Right cardiac atrium (tissue), 5 donors: ENCODE results near the gene CPAMD8. TPM values are rescaled to one million over a fixed set of nuclear protein-coding genes. Genes with fewer than 3 reads are reported as not detected.
"Not testable (repeated sequence)": the region's sequence is repeated elsewhere in the genome, so short reads cannot be mapped to it uniquely, and the experiment has no call there.

ENCODE experiments used
- ATAC-seq, 2 donors: fragments of 200-7000 bp; cut with Tn5 transposase; one replicate each; pipeline versions ENCODE4 v1.8.0 to v1.9.1; 2020; ENCODE audit warnings: moderate library complexity in 2 of 2, mild to moderate bottlenecking in 1 of 2
- DNase-seq, 3 donors: peaks; one replicate each; pipeline ENCODE4 v3.0.0-alpha.2; 2020
- H3K27ac ChIP-seq: one replicate; pipeline ENCODE4 v1.5.1; 2013; ENCODE audit warnings: mild to moderate bottlenecking, low read length, control low read depth, moderate library complexity
- H3K27me3 ChIP-seq: one replicate; pipeline ENCODE4 v1.6.1; 2013; ENCODE audit not compliant: control insufficient read depth, insufficient read depth
- H3K4me1 ChIP-seq: one replicate; pipeline ENCODE4 v1.6.1; 2013; ENCODE audit warnings: low read length; ENCODE audit not compliant: control insufficient read depth, insufficient read depth
- H3K4me3 ChIP-seq: one replicate; pipeline ENCODE4 v1.5.1; 2013; ENCODE audit warnings: low read length, control low read depth
- H3K9me3 ChIP-seq: one replicate; pipeline ENCODE4 v1.6.1; 2013; ENCODE audit warnings: low read length; ENCODE audit not compliant: control insufficient read depth
- WGBS: extraction: QIAGEN DNeasy Blood & Tissue Kit; methylation state at CpG from one replicate; pipeline ENCODE4 v1.1.7; 2013; 5-methylcytosine and 5-hydroxymethylcytosine counted together
- intact Hi-C, 4 donors: fragments of 100-400 bp; cut with DNase I; formaldehyde crosslinking; loops; one replicate each; pipeline versions ENCODE4 v1.11.0 to v1.14.0; 2022 to 2023
- polyA plus RNA-seq: library from polyadenylated mRNA; stranded (reverse); fragments of 200-250 nt; gene quantifications from one replicate; pipeline ENCODE4 v1.2.3, GENCODE V29; 2013
- total RNA-seq, 4 donors: library from RNA; stranded (reverse); fragmentation: NEBNext Ultra II Directional; extraction: Animal tissue kit (Norgen Biotek cat#: 25700); gene quantifications; one replicate each; pipeline ENCODE4 v1.2.1, GENCODE V29; 2021
- donor health status: healthy with polysubstance abuse.
- donor health status: DM: no; HTN: yes; CAD: no.
- donor health status: DM: no; HTN: no; CAD: no.
- donor health status: DM: no; HTN: yes; CAD: no; lungs with severe emphysema.
- donor health status: DM: yes; HTN: yes; CAD: no.

CPAMD8 gene
- total and polyA plus RNA-seq, 5 donors, result 2.4 to 19.7 (median 9.6) TPM

DNA sequence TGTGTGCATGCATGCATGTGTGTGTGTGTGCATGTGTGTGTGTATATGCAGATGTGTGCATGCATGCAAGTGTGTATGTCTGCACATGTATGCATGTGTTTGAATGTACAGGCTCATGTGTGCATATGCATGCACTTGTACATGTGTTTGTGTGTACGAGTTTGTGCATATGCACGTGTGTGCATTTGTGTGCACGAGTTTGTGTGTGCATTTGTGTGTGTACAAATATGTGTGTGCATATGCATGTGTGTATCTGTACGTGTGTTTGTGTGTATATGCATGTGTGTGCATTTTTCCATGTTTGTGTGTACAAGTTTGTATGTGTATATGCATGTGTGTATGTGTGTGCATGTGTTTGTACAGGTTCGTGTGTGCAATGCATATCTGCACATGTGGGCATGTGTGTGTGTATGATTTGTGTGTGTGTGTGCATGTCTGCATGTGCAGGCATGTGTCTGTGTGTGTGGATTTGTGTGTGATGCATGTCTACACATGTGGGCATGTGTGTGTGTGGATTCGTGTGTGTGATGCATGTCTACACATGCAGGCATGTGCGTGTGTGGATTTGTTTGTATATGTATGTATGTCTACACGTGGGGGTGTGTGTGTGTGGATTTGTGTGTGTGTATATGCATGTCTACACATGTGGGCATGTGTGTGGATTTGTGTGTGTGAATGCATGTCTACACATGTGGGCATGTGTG is 80.7 kb downstream of the CPAMD8 start:
- no peaks in the 10 kb centered on the region for H3K27me3 ChIP-seq
- no peak overlapping the region for H3K4me3 ChIP-seq
- no peak for ATAC-seq
- no peaks in the 10 kb centered on the region for H3K4me1 ChIP-seq
- H3K27ac ChIP-seq, result no peak overlapping the region
- intact Hi-C loops, result no loop called here
- WGBS, result 83% methylated on average over 8 of the region's 8 CpGs
- H3K9me3 ChIP-seq, result no peaks in the 10 kb centered on the region
- DNase-seq, result no peak

DNA sequence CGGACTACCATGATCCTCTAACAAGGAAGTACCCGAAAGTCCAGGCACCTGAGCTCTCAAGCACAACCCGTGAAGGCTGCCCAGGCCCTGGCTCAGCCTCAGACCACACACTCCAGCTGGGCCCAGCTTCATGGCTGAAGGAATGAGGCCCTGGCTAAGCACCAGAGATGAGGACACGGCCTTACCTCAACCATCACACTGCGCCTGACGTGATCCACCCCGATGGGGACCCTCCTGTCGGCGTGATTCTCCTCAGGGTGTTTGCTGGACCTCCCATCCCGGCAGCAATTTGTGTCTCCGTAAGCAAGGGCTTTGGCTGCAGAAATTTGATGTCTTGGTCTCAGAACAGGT is 81.3 kb downstream of the CPAMD8 start:
- H3K27ac ChIP-seq, result no peak overlapping the region
- ATAC-seq, result no peak
- DNase-seq, result no peak
- 87% methylated on average over 11 of the region's 11 CpGs for WGBS
- no peaks in the 10 kb centered on the region for H3K27me3 ChIP-seq
- no peak overlapping the region for H3K4me3 ChIP-seq
- intact Hi-C loops, result no loop called here
- H3K4me1 ChIP-seq, result no peaks in the 10 kb centered on the region
- no peaks in the 10 kb centered on the region for H3K9me3 ChIP-seq

DNA sequence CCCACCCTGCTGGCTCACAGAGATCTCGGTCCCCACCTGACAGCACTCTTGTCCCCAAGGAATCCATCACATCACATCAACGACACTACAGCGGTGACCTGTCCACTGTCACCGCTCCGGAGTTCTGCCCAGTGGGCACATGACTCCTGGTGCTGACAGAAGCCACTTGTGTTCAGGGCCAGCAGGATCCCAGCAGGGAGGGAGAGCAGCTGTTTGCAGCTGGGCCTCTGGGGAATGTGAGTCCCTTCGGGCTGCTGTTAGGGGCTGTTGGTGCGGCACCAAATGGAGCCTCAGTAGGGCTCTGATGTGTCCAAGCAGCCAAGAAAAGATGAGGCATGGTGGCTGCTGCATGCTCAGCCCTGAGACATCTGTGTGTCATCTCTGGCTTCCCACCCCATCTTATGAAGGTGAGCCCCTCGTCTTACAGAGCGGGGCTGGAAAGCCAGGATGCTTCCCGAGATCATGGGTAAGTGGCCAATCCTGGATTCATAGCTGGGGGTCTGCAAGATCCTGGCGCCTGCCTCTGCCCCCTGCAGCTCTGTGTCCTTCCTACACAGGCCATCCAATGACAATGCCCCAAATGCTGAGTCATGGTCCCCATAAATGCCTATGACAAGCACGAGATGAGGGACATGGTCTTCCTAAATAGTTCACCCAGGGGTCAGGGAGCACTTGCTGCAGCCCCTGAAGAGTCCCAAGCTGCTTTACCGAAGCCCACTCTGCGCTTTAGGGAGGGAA is 81.8 kb downstream of the CPAMD8 start:
- no peaks in the 10 kb centered on the region for H3K4me1 ChIP-seq
- intact Hi-C loops, result no loop called here
- H3K9me3 ChIP-seq, result no peaks in the 10 kb centered on the region
- no peaks in the 10 kb centered on the region for H3K27me3 ChIP-seq
- 62% methylated on average over 14 of the region's 14 CpGs for WGBS
- no peak for DNase-seq
- peak; percentile 48 to 78 for ATAC-seq
- no peak overlapping the region for H3K27ac ChIP-seq
- no peak overlapping the region for H3K4me3 ChIP-seq

DNA sequence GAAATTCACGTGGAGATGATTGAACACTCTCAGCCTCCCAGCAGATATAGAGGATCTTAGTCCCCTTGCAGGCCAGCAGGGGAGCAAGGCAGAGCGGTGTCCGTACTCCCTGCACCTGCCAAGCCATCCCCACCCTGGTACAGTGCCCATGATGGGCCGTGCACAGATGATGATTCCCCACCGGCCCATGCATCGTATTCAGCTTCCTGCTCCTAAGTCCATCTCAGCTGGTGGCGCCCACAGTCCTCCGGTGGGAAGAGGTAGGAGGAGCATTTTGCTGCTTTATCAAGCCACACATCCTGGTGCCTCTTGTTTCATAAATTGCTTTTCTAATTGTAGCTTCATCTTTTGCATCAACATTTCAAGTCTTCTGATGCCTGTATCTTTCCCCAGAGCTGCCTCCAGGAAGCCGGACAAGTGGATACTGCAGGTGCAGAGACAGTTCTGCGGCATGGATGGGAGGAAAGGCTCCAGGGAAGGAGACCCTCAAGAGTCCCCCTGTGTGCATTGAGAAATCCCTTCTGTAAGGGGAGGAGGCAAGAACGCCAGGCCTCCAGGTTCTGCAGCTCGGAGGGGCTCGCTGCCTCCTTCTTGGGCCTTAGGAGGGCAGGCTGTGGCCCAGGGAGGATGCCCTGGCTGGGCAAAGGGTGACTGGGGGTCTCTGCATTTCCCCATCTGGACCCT is 82.5 kb downstream of the CPAMD8 start:
- WGBS, result 81% methylated on average over 13 of the region's 13 CpGs
- H3K27ac ChIP-seq, result no peak overlapping the region
- ATAC-seq (peak in 1 of 2 donors; percentile 12), DNase-seq (no peak)
- H3K4me3 ChIP-seq, result no peak overlapping the region
- no peaks in the 10 kb centered on the region for H3K9me3 ChIP-seq
- intact Hi-C loops, result no loop called here
- no peaks in the 10 kb centered on the region for H3K4me1 ChIP-seq
- H3K27me3 ChIP-seq, result no peaks in the 10 kb centered on the region

DNA sequence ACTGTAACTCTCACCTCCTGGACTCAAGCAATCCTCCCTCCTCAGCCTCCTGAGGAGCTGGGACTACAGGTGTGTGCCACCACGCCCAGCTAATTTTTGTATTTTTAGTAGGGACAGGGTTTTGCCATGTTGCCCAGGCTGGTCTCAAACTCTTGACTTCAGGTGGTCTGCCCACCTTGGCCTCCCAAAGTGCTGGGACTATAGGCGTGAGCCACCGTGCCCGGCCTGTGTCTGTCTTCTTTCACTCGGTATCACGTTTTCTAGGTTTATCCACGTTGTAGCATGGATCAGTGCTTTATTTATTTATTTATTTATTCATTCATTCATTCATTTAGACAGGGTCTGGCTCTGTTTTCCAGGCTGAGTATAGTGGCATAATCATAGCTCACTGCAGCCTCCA is 83.5 kb downstream of the CPAMD8 start:
- H3K4me3 ChIP-seq, H3K9me3 ChIP-seq, intact Hi-C loops, H3K27ac ChIP-seq, DNase-seq, ATAC-seq, H3K4me1 ChIP-seq, H3K27me3 ChIP-seq: not testable (repeated sequence)
- WGBS, result 96% methylated on average over 7 of the region's 7 CpGs

DNA sequence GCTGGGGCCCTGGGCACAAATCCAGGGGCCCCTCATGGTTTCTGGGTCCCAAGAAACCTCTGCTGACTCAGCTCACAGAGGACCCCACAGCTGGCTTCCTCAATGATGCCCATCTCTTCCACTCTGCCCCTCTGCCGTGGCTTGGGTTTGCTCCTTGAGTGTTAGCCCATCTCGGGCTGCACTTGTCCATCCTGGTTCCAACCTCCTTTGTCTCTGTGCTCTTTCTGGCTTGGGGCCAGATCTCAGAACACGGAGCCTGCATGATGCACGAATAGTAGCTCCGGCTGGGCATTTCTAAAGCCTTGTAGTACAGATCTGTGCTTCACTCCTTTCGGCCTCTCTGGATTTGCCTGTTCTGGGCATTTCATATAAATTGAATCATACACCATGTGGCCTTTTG is 84.0 kb downstream of the CPAMD8 start:
- H3K27me3 ChIP-seq, result no peaks in the 10 kb centered on the region
- H3K27ac ChIP-seq, result no peak overlapping the region
- WGBS, result 61% methylated on average over 6 of the region's 6 CpGs
- no peaks in the 10 kb centered on the region for H3K9me3 ChIP-seq
- ATAC-seq, result no peak
- no peaks in the 10 kb centered on the region for H3K4me1 ChIP-seq
- DNase-seq, result no peak
- intact Hi-C loops, result no loop called here
- H3K4me3 ChIP-seq, result no peak overlapping the region

DNA sequence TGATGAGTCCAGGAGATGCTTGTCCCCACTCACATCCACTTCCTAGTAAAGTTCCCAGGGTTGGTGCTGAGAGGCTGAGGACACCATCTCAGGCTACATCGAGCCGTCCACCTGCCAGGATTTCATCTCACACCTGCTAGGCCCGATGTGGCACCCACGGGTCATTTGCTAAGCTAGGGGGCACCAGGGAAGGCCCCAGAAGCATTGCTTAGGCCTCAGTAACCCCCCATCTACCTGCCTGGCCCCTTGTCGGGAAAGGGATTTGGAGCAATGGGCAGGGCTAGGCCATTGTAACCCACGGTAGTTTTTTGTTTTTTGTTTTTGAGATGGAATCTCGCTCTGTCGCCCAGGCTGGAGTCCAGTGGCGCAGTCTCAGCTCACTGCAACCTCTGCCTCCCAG is 86.0 kb downstream of the CPAMD8 start:
- DNase-seq, result no peak
- no peak overlapping the region for H3K27ac ChIP-seq
- WGBS, result 88% methylated on average over 9 of the region's 9 CpGs
- no peaks in the 10 kb centered on the region for H3K27me3 ChIP-seq
- intact Hi-C loops, result no loop called here
- H3K4me1 ChIP-seq, result no peaks in the 10 kb centered on the region
- no peak overlapping the region for H3K4me3 ChIP-seq
- H3K9me3 ChIP-seq, result no peaks in the 10 kb centered on the region
- no peak for ATAC-seq

DNA sequence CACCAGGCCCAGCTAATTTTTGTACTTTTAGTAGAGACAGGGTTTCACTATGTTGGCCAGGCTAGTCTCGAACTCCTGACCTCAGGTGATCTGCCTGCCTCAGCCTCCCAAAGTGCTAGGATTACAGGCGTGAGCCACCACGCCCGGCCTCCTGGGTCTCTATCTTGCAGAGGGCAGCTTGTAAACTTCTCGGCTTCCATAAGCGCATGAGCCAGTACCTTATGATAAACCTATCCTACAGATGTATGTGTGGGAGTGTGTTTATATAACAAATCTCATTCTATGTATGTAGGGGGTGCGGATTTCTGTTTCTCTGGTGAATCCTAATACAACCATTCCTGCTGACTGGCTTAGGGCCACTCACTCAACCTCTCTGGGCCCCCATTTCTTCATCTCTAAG is 86.5 kb downstream of the CPAMD8 start:
- H3K4me1 ChIP-seq, H3K27me3 ChIP-seq, DNase-seq, ATAC-seq, H3K4me3 ChIP-seq, H3K27ac ChIP-seq, intact Hi-C loops, H3K9me3 ChIP-seq: not testable (repeated sequence)
- 95% methylated on average over 7 of the region's 7 CpGs for WGBS

DNA sequence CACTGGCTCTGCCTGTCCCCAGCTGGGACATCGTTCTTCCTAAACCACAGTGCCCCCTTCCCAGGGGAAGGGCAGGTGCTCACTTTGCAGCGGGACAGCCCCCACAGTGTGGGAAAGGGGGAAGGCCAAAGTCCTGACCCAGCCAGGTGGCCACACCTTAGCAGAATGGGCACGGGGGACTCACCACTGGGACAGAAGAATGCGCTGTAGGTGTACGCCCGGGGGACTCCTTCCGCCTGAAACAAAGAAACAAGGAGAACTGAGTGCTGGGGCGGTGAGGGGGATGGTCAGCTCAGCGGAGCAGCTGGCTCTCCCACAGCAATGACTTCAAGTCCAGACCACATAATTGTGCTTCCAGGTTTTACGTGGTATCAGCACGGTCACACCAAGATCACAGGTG is 88.4 kb downstream of the CPAMD8 start:
- ATAC-seq (no peak), DNase-seq (no peak)
- WGBS, result 92% methylated on average over 11 of the region's 11 CpGs
- Histone ChIP-seq H3K27ac (no peak overlapping the region), H3K4me1 (no peaks in the 10 kb centered on the region), H3K9me3 (no peaks in the 10 kb centered on the region), H3K27me3 (no peaks in the 10 kb centered on the region), H3K4me3 (no peak overlapping the region)
- intact Hi-C loops, result no loop called here

DNA sequence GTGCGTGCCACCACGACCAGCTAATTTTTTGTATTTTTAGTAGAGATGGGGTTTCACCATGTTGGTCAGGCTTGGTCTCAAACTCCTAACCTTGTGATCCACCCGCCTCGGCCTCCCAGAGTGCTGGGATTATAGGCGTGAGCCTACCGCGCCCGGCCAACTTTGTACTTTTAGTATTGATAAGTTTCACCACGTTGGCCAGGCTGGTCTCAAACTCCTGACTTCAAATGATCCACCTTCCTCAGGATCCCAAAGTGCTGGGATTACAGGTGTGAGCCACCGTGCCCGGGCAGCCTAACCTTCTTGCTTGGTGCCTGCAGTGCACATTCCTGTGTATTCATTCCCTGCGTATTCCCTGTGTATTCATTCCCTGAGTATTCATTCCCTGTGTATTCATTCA is 88.8 kb downstream of the CPAMD8 start:
- H3K4me1 ChIP-seq, ATAC-seq, H3K27ac ChIP-seq, H3K4me3 ChIP-seq, DNase-seq, H3K27me3 ChIP-seq, H3K9me3 ChIP-seq, intact Hi-C loops: not testable (repeated sequence)
- WGBS, result 95% methylated on average over 12 of the region's 12 CpGs

DNA sequence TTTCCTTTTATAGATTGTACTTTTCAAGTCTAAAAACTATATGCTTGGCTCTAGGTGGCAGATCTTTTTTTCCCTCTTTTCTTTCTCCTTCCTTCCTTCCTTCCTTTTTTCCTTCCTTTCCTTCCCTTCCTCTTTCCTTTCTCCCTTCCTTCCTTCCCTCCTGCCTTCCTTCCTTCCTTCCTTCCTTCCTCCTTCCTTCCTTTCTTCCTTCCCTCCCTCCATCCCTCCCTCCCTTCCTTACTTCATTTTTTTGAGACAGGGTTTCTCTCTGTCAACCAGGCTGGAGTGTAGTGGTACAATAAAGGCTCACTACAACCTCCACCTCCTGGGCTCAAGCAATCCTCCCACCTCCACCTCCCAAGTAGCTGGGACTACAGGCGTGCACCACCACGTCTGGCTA is 89.7 kb downstream of the CPAMD8 start:
- intact Hi-C loops, result no loop called here
- no peak for ATAC-seq
- 89% methylated on average over 2 of the region's 2 CpGs for WGBS

More for the DNA sequence above, 89.7 kb downstream of the CPAMD8 start:
- Histone ChIP-seq H3K27ac (no peak overlapping the region), H3K27me3 (no peaks in the 10 kb centered on the region), H3K4me1 (no peaks in the 10 kb centered on the region), H3K9me3 (no peaks in the 10 kb centered on the region), H3K4me3 (no peak overlapping the region)
- DNase-seq, result no peak
